Kidney (tissue), 14 donors: ENCODE results near the gene GRB10. TPM values are rescaled to one million over a fixed set of nuclear protein-coding genes. Genes with fewer than 3 reads are reported as not detected.

Source experiments
- DNase-seq, 5 donors: peaks; one replicate each; pipeline ENCODE4 v3.0.0-alpha.2; 2013 to 2020
- FAIRE-seq: peaks from 2 replicates; lab custom pipeline; 2012; peaks lifted over from hg19 to GRCh38; lab: Jason Lieb, UNC
- H3K27ac ChIP-seq, 2 donors: one replicate each; pipeline ENCODE4 v1.7.0; 2013; ENCODE audit warnings: low read depth in 2 of 2, low read length in 2 of 2, inconsistent platforms in 1 of 2
- H3K27me3 ChIP-seq: one replicate; pipeline ENCODE4 v1.7.1; 2013; ENCODE audit warnings: low read length, inconsistent platforms; ENCODE audit not compliant: control insufficient read depth, insufficient read depth
- H3K36me3 ChIP-seq, 3 donors: one replicate each; pipeline versions ENCODE4 v1.7.0 to v1.7.1; 2013; ENCODE audit warnings: low read length in 3 of 3, control low read depth in 1 of 3, inconsistent platforms in 1 of 3; ENCODE audit not compliant: insufficient read depth in 3 of 3, control insufficient read depth in 2 of 3
- H3K4me1 ChIP-seq, 3 donors: one replicate each; pipeline versions ENCODE4 v1.7.0 to v1.7.1; 2013; ENCODE audit warnings: low read length in 3 of 3, inconsistent platforms in 1 of 3, low read depth in 1 of 3; ENCODE audit not compliant: control insufficient read depth in 2 of 3, insufficient read depth in 2 of 3
- H3K4me3 ChIP-seq, 3 donors: one replicate each; pipeline versions ENCODE4 v1.7.0 to v1.8.1; 2013; ENCODE audit warnings: low read length in 3 of 3, control low read depth in 1 of 3, inconsistent platforms in 1 of 3
- H3K9ac ChIP-seq, 3 donors: one replicate each; pipeline versions ENCODE4 v1.7.0 to v1.7.1; 2013; ENCODE audit warnings: low read length in 3 of 3, control low read depth in 1 of 3, inconsistent platforms in 1 of 3
- H3K9me3 ChIP-seq, 3 donors: one replicate each; pipeline versions ENCODE4 v1.7.0 to v1.7.1; 2013; ENCODE audit warnings: low read length in 3 of 3, control low read depth in 1 of 3, inconsistent platforms in 1 of 3; ENCODE audit not compliant: control insufficient read depth in 2 of 3, insufficient read depth in 1 of 3
- intact Hi-C: fragments of 100-400 bp; cut with DNase I; formaldehyde crosslinking; loops from one replicate; pipeline ENCODE4 v1.11.1; 2022
- polyA plus RNA-seq: library from polyadenylated mRNA; stranded (reverse); fragments of 350-450 nt; fragmentation: Illumina TruSeq; extraction: RNeasy Lipid Tissue Mini Kit (QIAGEN cat#74804); gene quantifications from one replicate; pipeline ENCODE4 v1.2.3, GENCODE V29; 2014; ENCODE audit warnings: low read depth, low replicate concordance; ENCODE audit not compliant: insufficient read depth
- total RNA-seq: library from RNA; stranded (reverse); fragmentation: NEBNext Ultra II Directional; extraction: Animal tissue kit (Norgen Biotek cat#: 25700); gene quantifications from one replicate; pipeline ENCODE4 v1.2.1, GENCODE V29; 2021
- TF ChIP-seq, protein P1 (sequence below): IDR thresholded peaks from 3 replicates; pipeline ENCODE4 v1.5.1; 2012; ENCODE audit warnings: mild to moderate bottlenecking, moderate library complexity, borderline replicate concordance; ENCODE audit not compliant: insufficient read depth; ENCODE audit errors: extremely low read depth
- donor health status: control.
- donor health status: control.
- donor health status: control.
- donor health status: control.
- donor health status: control.
- donor health status: DM: yes; HTN: yes; CAD: no.
- donor health status: Normal renal cell carcinoma (clear cell type).

Gene GRB10
- total and polyA plus RNA-seq, 2 donors from 2014 or later = 32.3 to 57.8 TPM

DNA sequence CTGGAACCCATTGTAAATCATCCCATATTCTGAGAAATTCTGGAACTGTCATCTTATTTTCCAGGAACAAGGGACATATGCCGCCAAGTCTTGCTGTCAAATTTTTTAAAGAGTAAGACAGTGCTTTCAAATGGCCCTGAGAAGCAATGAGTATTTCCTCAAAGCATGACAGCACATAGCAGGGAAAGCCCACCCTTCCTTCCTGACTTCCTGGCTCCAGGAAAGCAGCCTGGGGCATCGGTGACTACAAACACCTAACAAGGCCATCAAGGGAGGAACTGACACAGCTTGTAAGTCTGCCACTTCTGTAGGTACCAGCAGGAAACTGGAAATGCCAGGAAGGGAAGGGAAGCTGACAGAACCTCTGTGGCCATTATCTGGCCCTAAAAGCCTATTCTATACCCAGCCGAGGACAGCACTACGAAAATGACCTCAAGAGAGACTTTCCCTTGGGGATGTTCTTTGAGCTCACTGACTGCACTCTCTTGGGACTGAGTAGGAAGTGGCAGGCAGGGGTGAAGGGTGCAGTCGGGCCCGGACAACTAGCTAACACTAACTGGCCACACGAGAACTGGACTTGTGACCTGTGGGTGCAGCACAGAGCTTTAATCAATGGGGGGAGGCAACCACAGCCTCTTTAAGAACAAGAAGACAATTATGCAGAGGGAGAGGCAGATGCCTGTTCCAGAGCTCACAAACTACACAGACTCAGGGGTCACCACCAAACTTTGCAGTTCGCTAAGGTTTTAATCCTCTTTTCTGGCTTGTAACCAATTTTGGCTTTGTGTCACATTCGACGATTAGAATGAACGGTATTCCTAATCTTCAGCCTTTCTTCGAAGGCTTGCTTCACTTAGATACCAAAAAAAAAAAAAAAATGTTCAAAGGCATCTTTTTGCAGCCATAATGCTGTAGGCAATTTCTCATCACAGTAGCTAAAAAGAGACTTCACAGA is 52.0 kb downstream of the GRB10 start:
- H3K9me3 ChIP-seq = no peaks in the 10 kb centered on the region
- peaks cover 0 to 11% (median 6%) of the 10 kb centered on the region in 3 donors for H3K4me1 ChIP-seq
- DNase-seq (no peak), FAIRE-seq (no peak)
- H3K27me3 ChIP-seq = no peaks in the 10 kb centered on the region
- no peaks in the 10 kb centered on the region for H3K36me3 ChIP-seq
- TF ChIP-seq, protein P1, sequence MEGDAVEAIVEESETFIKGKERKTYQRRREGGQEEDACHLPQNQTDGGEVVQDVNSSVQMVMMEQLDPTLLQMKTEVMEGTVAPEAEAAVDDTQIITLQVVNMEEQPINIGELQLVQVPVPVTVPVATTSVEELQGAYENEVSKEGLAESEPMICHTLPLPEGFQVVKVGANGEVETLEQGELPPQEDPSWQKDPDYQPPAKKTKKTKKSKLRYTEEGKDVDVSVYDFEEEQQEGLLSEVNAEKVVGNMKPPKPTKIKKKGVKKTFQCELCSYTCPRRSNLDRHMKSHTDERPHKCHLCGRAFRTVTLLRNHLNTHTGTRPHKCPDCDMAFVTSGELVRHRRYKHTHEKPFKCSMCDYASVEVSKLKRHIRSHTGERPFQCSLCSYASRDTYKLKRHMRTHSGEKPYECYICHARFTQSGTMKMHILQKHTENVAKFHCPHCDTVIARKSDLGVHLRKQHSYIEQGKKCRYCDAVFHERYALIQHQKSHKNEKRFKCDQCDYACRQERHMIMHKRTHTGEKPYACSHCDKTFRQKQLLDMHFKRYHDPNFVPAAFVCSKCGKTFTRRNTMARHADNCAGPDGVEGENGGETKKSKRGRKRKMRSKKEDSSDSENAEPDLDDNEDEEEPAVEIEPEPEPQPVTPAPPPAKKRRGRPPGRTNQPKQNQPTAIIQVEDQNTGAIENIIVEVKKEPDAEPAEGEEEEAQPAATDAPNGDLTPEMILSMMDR = no peak
- no peak overlapping the region for H3K9ac ChIP-seq
- no peak overlapping the region for H3K4me3 ChIP-seq
- intact Hi-C loops = no loop called here
- H3K27ac ChIP-seq = peak overlapping the region; percentile 5 to 12

GRCh38 chr7:50729962-50730361 is 52.7 kb downstream of the GRB10 start:
- no peak overlapping the region for H3K4me3 ChIP-seq
- no peak overlapping the region for H3K9ac ChIP-seq
- H3K27ac ChIP-seq = no peak overlapping the region
- no peak for DNase-seq
- H3K4me1 ChIP-seq = peaks cover 0 to 11% (median 6%) of the 10 kb centered on the region in 3 donors
- H3K27me3 ChIP-seq = no peaks in the 10 kb centered on the region
- intact Hi-C loops = no loop called here
- no peak for FAIRE-seq
- TF ChIP-seq, protein P1 = no peak
- no peaks in the 10 kb centered on the region for H3K9me3 ChIP-seq
- no peaks in the 10 kb centered on the region for H3K36me3 ChIP-seq

- Histone ChIP-seq H3K27ac (no peak overlapping the region), H3K36me3 (peaks cover 0 to 6% (median 0%) of the 10 kb centered on the region in 3 donors), H3K9ac (no peak overlapping the region), H3K4me3 (no peak overlapping the region), H3K9me3 (no peaks in the 10 kb centered on the region), H3K27me3 (no peaks in the 10 kb centered on the region), H3K4me1 (peaks cover 0 to 14% (median 9%) of the 10 kb centered on the region in 3 donors)
- FAIRE-seq (no peak), DNase-seq (no peak)
- TF ChIP-seq, protein P1 = no peak
- intact Hi-C loops = no loop called here
Measured at GRCh38 chr7:50728184-50728583, 54.5 kb downstream of the GRB10 start.
